ENCODE results near the gene CEACAM3. TPM values are rescaled to one million over a fixed set of nuclear protein-coding genes. Genes with fewer than 3 reads are reported as not detected.

CEACAM3 gene
- total RNA-seq, 4 donors from 2014 or later, result 0.68 TPM; not detected in 3

- TF ChIP-seq, protein P1, sequence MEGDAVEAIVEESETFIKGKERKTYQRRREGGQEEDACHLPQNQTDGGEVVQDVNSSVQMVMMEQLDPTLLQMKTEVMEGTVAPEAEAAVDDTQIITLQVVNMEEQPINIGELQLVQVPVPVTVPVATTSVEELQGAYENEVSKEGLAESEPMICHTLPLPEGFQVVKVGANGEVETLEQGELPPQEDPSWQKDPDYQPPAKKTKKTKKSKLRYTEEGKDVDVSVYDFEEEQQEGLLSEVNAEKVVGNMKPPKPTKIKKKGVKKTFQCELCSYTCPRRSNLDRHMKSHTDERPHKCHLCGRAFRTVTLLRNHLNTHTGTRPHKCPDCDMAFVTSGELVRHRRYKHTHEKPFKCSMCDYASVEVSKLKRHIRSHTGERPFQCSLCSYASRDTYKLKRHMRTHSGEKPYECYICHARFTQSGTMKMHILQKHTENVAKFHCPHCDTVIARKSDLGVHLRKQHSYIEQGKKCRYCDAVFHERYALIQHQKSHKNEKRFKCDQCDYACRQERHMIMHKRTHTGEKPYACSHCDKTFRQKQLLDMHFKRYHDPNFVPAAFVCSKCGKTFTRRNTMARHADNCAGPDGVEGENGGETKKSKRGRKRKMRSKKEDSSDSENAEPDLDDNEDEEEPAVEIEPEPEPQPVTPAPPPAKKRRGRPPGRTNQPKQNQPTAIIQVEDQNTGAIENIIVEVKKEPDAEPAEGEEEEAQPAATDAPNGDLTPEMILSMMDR (IDR thresholded peaks at IDR 0.05; ENCODE audit: low read depth), result no peak
Measured at GRCh38 chr19:41799444-41800000, 3.1 kb downstream of the CEACAM3 start.

- TF ChIP-seq, protein P1 (IDR thresholded peaks at IDR 0.05; ENCODE audit: low read depth), result no peak
Measured at GRCh38 chr19:41801031-41801430, 4.6 kb downstream of the CEACAM3 start.

DNA sequence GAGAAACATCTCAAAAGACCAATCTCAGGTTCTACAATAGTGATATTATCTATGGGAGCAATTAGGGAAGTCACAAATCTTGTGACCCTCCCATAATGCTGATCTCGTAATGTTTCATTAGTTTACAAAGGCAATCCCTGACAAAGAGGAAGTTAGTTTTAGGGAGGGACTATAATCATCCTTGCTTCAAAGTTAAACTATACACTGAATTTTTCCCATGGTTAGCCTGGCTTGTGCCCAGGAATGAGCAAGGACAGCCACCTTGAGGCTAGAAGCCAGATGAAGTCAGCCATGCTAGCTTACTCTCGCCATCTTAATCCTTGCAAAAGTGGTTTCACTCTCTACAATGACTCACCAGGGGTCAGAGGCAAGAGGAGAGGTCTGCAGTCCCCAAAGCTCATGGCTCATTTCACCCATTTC, 5.4 kb downstream of the CEACAM3 start:
- TF ChIP-seq, protein P1 (IDR thresholded peaks at IDR 0.05; ENCODE audit: low read depth), result no peak

DNA sequence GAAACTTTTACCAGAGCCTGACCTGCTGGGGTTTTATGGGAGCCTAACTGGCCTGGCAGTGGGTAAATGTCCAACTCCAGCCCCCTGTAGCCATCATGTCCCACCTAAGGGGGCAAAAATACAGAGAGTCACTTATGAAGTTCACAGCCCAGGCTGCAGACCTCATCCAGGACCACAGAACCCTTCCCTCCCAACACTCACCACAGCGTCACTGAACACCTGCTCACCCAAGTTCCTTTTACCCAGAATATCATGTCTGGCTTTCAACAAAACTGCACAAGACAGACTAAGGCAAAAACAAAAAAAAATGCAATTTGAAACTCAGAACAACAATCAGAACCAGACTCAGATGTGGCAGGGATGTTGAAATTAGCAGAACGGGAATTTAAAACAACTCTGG, 6.4 kb downstream of the CEACAM3 start:
- TF ChIP-seq, protein P1 (IDR thresholded peaks at IDR 0.05; ENCODE audit: low read depth), result no peak

DNA sequence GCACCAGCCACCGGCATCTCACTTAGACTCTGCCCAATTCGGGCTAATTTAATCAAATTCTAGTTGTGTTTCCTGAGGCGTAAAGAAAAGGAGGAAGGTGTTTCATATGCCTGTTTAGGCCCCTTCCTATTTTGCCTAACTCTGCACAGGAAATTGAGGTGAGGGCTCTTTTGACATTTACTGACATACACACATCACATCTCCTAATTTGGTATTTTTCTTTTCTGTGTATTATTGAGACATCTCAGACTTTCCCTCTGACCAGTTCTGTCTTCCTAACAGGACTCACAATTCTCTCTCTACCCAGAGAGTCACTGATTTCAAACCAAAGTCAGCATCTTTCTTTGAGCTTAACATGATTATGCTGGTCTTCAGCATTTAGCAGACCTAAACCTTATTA, 7.9 kb downstream of the CEACAM3 start:
- TF ChIP-seq, protein P1 (IDR thresholded peaks at IDR 0.05; ENCODE audit: low read depth), result no peak

- TF ChIP-seq, protein P1 (IDR thresholded peaks at IDR 0.05; ENCODE audit: low read depth), result no peak
Measured at GRCh38 chr19:41807176-41807575, 10.8 kb downstream of the CEACAM3 start.

DNA sequence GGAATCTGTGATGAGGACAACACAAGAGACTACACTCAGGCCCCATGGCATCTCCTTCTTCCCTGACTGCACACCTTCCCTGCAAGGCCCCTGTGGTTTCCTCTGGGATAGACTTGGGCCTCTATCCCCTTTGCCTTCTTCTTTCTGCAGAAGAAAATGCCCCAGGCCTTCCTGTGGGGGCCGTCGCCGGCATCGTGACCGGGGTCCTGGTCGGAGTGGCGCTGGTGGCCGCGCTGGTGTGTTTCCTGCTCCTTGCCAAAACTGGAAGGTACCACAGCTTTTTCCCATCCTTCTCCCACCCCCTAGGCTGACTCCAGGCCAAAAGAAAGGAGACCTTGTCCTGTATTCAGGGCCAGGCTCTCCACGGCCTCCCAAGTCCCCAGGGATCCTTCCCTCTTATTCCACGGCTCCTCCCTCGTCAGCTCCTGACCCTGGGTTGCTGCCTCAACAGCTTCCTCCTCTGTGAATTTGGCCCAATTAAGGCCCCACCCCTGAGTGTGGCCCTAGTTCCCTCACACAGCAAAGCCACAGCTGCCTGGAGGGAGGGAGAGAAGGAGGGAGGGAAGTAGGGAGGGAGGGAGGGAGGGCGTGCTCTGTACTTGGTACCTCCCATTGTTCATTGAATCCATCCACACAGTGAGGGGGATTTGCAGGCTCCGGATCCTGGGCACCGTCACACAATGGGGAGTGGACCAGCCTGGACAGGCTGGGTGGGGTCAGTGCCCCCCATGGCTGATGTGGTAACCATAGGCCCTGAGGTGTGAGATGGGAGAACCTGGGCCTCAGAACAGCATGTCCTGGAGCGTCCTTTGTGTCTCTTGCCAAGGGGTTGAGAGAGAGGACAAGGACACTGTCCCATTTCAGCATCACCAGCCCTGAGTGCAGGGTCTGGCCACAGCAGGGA, 12.5 kb downstream of the CEACAM3 start:
- TF ChIP-seq, protein P1 (IDR thresholded peaks at IDR 0.05; ENCODE audit: low read depth), result no peak
